NT2/D1 (cell line): ENCODE results near the gene GRK4.
"Not testable (repeated sequence)": the region's sequence is repeated elsewhere in the genome, so short reads cannot be mapped to it uniquely, and the experiment has no call there.

ENCODE experiments used
- YY1 ChIP-seq: IDR thresholded peaks from 2 replicates; pipeline ENCODE4 v1.6.1; 2011; ENCODE audit not compliant: insufficient read length, insufficient read depth
- ZNF274 ChIP-seq: IDR thresholded peaks from 2 replicates; pipeline ENCODE4 v1.6.1; 2011; ENCODE audit warnings: mild to moderate bottlenecking, low read depth, low read length

DNA sequence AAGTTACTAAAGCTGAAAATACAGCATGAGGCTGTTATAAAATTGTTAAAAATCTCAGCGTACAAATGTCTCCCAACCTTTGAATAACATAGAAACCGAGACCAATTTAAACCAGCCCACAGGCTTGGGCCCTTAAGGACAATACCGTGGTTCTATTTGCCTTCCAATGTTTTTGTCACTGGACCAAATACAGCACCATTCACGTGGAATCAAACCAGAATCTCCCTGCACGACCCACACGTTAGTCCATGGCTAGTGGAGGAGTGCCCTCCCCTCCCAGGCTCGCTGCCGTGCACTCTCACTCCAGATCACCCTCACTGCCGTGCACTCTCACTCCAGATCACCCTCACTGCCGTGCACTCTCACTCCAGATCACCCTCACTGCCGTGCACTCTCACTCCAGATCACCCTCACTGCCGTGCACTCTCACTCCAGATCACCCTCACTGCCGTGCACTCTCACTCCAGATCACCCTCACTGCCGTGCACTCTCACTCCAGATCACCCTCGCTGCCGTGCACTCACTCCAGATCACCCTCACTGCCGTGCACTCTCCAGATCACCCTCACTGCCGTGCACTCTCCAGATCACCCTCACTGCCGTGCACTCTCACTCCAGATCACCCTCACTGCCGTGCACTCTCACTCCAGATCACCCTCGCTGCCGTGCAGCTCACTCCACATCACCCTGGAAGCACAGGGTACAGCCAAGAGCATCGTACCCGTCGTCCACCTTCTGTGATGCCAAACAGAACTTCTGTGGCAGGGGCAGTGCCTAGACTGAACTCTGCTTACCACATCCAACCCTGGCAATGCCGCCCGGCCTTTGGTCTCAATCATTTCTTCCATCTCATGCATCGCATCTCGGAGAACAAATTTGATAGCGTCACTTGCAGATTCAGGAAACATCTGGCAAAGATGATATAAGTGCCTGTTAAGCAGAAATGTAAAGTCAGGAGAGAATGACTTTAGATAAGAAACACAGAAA lies 17.5 kb upstream of the GRK4 start:
- not testable (repeated sequence) for TF ChIP-seq ZNF274, YY1
